ENCODE results near the gene PHAX.

The PHAX gene

GRCh38 chr5:126619781-126620180 is 19.0 kb downstream of the PHAX start:
- no peak for DNase-seq (ENCODE audit: low spot score)
- TF ChIP-seq, protein P1, sequence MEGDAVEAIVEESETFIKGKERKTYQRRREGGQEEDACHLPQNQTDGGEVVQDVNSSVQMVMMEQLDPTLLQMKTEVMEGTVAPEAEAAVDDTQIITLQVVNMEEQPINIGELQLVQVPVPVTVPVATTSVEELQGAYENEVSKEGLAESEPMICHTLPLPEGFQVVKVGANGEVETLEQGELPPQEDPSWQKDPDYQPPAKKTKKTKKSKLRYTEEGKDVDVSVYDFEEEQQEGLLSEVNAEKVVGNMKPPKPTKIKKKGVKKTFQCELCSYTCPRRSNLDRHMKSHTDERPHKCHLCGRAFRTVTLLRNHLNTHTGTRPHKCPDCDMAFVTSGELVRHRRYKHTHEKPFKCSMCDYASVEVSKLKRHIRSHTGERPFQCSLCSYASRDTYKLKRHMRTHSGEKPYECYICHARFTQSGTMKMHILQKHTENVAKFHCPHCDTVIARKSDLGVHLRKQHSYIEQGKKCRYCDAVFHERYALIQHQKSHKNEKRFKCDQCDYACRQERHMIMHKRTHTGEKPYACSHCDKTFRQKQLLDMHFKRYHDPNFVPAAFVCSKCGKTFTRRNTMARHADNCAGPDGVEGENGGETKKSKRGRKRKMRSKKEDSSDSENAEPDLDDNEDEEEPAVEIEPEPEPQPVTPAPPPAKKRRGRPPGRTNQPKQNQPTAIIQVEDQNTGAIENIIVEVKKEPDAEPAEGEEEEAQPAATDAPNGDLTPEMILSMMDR (IDR thresholded peaks at IDR 0.05; ENCODE audit: extremely low read depth, insufficient read depth, missing control alignments): no peak
- in situ Hi-C loops (cut with MboI; ENCODE audit: low pct_unique_long_range_greater_than_20kb, low sequenced_read_pairs, unreplicated experiment): no loop called here

GRCh38 chr5:126624534-126624933 is 23.8 kb downstream of the PHAX start:
- in situ Hi-C loops (cut with MboI; ENCODE audit: low pct_unique_long_range_greater_than_20kb, low sequenced_read_pairs, unreplicated experiment): no loop called here
- no peak for DNase-seq (ENCODE audit: low spot score)
- TF ChIP-seq, protein P1 (IDR thresholded peaks at IDR 0.05; ENCODE audit: extremely low read depth, insufficient read depth, missing control alignments): no peak

DNA sequence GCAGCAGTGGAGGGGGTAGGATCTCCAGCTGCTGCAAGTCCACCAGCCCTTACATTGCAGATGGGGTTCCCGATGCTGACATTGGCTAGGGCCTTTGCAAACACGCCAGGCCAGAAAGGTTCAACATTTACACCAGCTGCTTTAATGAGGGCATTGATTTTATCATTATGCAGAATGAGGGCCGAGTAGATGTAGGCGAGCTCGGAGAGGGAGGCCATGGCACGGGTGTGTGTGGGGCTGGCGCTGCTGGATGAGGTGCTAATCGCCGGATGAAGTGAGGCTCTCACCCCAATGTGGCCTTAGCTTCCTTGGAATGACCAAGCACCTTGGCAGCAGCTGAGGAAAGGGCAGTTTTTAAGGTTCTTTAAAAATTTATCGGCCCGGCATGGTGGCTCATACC is 27.4 kb downstream of the PHAX start:
- DNase-seq (ENCODE audit: low spot score): no peak
- in situ Hi-C loops (cut with MboI; ENCODE audit: low pct_unique_long_range_greater_than_20kb, low sequenced_read_pairs, unreplicated experiment): no loop called here
- TF ChIP-seq, protein P1 (IDR thresholded peaks at IDR 0.05; ENCODE audit: extremely low read depth, insufficient read depth, missing control alignments): no peak

DNA sequence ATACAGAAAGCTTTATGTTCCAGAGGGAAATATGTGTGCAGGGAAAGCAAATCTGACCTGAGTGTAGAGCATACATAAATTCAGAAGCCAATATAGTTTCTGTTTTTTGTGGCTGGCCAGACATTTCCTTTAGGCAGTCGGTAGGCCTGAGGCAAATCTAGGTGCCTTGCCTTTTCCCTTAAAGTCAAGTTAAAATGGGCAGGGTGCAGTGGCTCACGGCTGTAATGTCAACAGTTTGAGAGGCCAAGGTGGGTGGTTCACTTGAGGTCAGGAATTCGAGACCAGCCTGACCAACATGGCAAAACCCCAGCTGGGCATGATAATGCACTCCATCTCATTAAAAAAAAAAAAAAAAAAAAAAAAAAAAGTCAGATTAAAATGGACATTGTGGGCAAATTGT is 31.2 kb downstream of the PHAX start:
- TF ChIP-seq, protein P1 (IDR thresholded peaks at IDR 0.05; ENCODE audit: extremely low read depth, insufficient read depth, missing control alignments): no peak
- in situ Hi-C loops (cut with MboI; ENCODE audit: low pct_unique_long_range_greater_than_20kb, low sequenced_read_pairs, unreplicated experiment): no loop called here
- DNase-seq (ENCODE audit: low spot score): no peak

DNA sequence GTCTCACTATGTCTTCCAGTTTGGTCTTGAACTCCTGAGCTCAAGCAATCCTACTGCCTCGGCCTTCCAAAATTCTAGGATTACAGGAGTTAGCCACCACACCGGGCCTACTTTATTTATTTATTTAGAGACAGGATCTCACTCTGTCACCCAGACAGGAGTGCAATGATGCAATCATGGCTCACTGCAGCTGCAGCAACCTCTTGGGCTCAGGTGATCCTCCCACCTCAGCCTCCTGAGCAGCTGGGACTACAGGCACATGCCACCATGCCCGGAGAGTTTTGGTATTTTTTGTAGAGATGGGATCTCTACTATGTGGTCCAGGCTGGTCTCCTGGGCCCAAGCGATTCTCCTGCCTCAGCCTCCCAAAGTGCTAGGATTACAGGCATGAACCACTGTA is 32.8 kb downstream of the PHAX start:
- in situ Hi-C loops (cut with MboI; ENCODE audit: low pct_unique_long_range_greater_than_20kb, low sequenced_read_pairs, unreplicated experiment): no loop called here
- DNase-seq (ENCODE audit: low spot score): no peak
- TF ChIP-seq, protein P1 (IDR thresholded peaks at IDR 0.05; ENCODE audit: extremely low read depth, insufficient read depth, missing control alignments): no peak

DNA sequence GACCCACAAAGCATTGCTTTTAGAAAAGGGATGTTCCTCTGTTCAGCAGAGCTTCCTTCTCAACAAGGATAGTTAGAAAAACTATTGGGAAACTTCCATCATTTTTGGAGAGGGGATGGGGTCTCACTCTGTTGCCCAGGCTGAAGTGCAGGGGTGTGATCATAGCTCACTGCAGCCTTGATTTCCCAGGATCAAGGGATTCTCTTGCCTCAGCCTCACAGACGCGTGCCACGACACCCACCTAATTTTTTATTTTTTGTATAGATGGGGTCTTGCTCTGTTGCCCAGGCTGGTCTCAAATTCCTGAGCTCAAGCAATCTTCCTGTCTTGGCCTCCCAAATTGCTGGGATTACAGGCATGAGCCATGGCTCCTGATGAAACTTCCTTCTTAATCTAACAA is 34.8 kb downstream of the PHAX start:
- no peak for DNase-seq (ENCODE audit: low spot score)

More for the DNA sequence above, 34.8 kb downstream of the PHAX start:
- TF ChIP-seq, protein P1 (IDR thresholded peaks at IDR 0.05; ENCODE audit: extremely low read depth, insufficient read depth, missing control alignments): no peak
- in situ Hi-C loops (cut with MboI; ENCODE audit: low pct_unique_long_range_greater_than_20kb, low sequenced_read_pairs, unreplicated experiment): no loop called here
